SK-N-SH treated with all-trans-retinoic acid at 6 μM for 48 hours (cell line): ENCODE results near the gene PDE7B.

Experiments used
- BACH2 ChIP-seq: fragments of 250-450 bp; sonication (Bioruptor Pico); IDR thresholded peaks from 2 replicates; pipeline ENCODE4 v1.9.0; 2021; ENCODE audit warnings: mild to moderate bottlenecking, borderline replicate concordance
- GLIS3 ChIP-seq: fragments of 250-450 bp; sonication (Bioruptor Pico); IDR thresholded peaks from 2 replicates; pipeline ENCODE4 v1.5.0; 2020; ENCODE audit warnings: mild to moderate bottlenecking, moderate library complexity
- ZFP3 ChIP-seq: fragments of 250-450 bp; sonication (Bioruptor Pico); IDR thresholded peaks from 2 replicates; pipeline ENCODE4 v1.5.0; 2020; ENCODE audit warnings: mild to moderate bottlenecking, moderate library complexity

DNA sequence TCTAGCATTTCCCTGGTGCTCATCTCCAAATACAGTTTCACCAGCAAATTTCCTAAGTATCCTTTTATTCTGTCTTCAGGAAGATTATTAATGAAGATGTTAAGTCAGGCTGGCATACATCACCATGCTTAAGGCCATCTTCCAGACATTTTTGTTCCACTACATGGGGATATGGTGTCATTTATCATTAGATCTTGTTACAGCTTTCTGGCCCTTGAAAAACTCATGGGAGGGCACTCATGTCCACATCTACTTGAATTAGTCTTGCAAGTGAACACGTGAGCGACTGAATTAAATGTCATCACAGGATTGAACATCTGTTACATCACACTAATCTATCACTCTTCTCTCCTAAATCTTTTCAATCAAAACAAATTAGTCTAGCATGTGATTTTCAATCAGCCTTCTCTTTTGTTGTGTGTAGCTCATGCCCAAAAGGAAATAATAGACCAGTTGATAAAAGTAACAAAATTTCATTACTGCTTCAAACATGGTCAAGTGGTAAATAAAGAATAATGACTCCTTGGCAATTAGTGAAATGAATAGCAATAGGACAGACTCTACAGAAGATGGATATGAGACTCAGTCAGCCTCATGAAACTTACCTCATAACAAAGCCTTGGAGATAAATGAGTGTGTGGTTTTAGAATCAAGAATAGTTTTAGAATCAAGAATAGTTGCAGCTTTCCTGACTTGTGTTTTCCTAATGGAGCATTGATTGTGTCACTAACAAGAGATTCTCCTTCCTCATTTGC lies 318.1 kb downstream of the PDE7B start:
- no peak for TF ChIP-seq GLIS3
- no peak for TF ChIP-seq BACH2 (CRISPR knock-in tag)
- no peak for TF ChIP-seq ZFP3 (CRISPR knock-in tag)
